SK-N-MC (cell line): ENCODE results near the gene ATXN1.

ENCODE experiments used
- DNase-seq: peaks from one replicate; pipeline ENCODE4 v3.0.0-alpha.2; 2011; ENCODE audit warnings: low read depth, low spot score
- H3K27ac ChIP-seq: fragments of 200-600 bp; sonication (generic); 2 replicates; pipeline ENCODE4 v1.5.1; 2016; ENCODE audit warnings: mixed run types
- H3K36me3 ChIP-seq: fragments of 200-600 bp; sonication (generic); 2 replicates; pipeline ENCODE4 v1.6.1; 2017; ENCODE audit warnings: antibody characterized with exemption, low read length, mixed read lengths; ENCODE audit not compliant: insufficient read depth
- H3K4me3 ChIP-seq: fragments of 200-600 bp; sonication (generic); 2 replicates; pipeline ENCODE4 v1.5.1; 2016
- H3K9ac ChIP-seq: fragments of 200-600 bp; sonication (generic); 2 replicates; pipeline ENCODE4 v1.8.0; 2017; ENCODE audit warnings: mixed run types, mixed read lengths; ENCODE audit not compliant: insufficient read length
- H3K9me3 ChIP-seq: fragments of 200-600 bp; sonication (generic); 2 replicates; pipeline ENCODE4 v1.6.1; 2017; ENCODE audit warnings: low read depth, mild to moderate bottlenecking, antibody characterized with exemption, low read length, moderate library complexity, mixed read lengths
- EZH2 ChIP-seq: fragments of 200-600 bp; sonication (generic); IDR thresholded peaks from one replicate; pipeline ENCODE4 v1.6.1; 2017; ENCODE audit warnings: antibody characterized with exemption
- FOXP2 ChIP-seq: optimal IDR thresholded peaks from 2 replicates; pipeline ENCODE3; 2011; ENCODE audit warnings: mild to moderate bottlenecking, moderate library complexity; ENCODE audit not compliant: insufficient read depth; ENCODE audit errors: extremely low read length, control extremely low read depth
- POLR2AphosphoS5 ChIP-seq: IDR thresholded peaks from 2 replicates; pipeline ENCODE4 v1.6.1; 2012; ENCODE audit warnings: mild to moderate bottlenecking, low read depth, low read length, borderline replicate concordance

The ATXN1 gene

DNA sequence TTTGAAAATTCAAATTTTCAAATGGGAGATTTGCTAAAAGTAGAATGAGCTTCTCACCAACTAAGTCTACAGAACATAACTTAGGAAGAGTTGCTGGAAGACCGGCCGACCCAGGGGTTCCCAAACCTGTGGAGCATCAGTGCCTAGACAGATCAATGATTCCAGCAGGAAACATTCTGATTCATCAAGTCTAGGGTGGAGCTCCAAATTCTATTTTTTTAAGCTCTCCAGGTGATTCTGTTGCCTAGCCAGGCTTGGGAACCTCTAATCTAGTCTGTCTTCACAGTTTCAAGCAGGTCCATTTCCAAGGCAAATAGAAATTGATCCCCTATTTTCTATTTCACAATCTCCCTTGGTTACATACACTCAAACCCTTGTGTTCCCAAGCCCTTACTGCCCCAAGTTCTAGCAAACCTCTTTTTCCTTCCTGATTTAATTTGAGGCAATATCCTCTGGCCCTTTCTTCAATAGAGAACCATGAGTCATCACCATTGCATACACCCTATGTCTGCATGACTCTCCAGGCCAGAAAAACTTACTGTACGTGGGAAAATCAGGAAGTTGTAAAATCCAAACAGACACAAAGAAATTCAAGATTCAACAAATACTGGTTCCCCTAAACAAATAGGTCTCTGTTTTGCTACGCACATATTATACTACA is 8.9 kb downstream of the ATXN1 start:
- no peak for DNase-seq
- Histone ChIP-seq H3K9ac (no peak overlapping the region), H3K4me3 (no peak overlapping the region), H3K27ac (no peak overlapping the region), H3K36me3 (no peaks in the 10 kb centered on the region), H3K9me3 (no peaks in the 10 kb centered on the region)
- TF ChIP-seq FOXP2 (no peak), EZH2 (no peak), POLR2AphosphoS5 (no peak)

DNA sequence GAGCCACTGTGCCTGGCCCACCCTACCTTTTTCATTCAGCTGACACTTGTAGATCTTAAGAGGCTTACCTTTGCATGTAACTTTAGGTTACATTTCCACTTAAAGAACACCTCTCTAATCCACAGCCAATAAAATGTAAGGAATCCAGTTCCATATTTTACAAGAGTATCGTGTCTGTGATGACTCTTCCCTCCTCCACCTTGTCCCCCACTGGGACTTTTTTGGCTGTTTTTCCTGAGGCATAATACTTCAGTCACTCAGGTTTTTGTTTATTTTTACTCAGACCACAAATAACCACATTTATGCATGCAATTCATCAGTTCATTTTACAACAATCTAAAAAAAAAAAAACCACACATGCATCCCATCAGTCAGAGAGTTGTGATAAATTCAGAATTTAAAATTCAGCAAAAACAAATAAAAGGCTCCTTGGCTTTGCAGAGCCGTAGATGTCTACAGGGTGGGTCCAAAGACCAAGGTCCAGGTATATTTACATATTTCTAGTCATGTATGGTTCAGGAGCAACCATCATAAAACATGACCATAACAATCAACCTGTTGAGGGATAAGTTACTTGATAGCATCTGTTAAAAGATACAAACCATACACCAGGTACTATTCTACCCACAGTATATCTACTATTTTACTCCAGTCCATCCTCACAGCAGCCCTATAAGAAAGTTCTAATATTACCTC is 9.9 kb downstream of the ATXN1 start:
- Histone ChIP-seq H3K36me3 (no peaks in the 10 kb centered on the region), H3K27ac (no peak overlapping the region), H3K4me3 (no peak overlapping the region), H3K9ac (no peak overlapping the region), H3K9me3 (no peaks in the 10 kb centered on the region)
- DNase-seq: no peak
- TF ChIP-seq POLR2AphosphoS5: no peak
- no peak for TF ChIP-seq FOXP2
- TF ChIP-seq EZH2: no peak

DNA sequence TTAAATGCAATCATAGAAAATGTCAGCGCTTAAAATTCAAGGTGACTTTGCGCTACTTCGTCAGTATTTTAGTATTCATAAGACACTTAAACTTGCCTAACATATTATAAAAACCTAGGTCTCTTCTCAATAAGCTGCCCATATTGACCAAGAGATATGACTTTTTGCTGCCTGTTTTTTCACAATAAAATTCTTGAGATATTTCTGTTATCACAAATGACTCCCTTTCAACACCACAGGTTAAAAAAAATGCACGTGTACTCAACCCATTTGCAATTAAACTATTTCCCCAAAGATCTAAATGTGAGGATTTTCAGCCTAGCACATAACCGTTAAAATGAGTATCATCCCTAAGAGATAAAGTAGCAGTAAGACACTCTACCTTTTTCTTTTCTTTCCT is 10.7 kb downstream of the ATXN1 start:
- no peak for DNase-seq
- H3K9ac ChIP-seq: no peak overlapping the region
- no peak for TF ChIP-seq POLR2AphosphoS5
- TF ChIP-seq FOXP2: no peak
- no peak overlapping the region for H3K27ac ChIP-seq
- H3K9me3 ChIP-seq: no peaks in the 10 kb centered on the region
- H3K36me3 ChIP-seq: no peaks in the 10 kb centered on the region
- no peak overlapping the region for H3K4me3 ChIP-seq

DNA sequence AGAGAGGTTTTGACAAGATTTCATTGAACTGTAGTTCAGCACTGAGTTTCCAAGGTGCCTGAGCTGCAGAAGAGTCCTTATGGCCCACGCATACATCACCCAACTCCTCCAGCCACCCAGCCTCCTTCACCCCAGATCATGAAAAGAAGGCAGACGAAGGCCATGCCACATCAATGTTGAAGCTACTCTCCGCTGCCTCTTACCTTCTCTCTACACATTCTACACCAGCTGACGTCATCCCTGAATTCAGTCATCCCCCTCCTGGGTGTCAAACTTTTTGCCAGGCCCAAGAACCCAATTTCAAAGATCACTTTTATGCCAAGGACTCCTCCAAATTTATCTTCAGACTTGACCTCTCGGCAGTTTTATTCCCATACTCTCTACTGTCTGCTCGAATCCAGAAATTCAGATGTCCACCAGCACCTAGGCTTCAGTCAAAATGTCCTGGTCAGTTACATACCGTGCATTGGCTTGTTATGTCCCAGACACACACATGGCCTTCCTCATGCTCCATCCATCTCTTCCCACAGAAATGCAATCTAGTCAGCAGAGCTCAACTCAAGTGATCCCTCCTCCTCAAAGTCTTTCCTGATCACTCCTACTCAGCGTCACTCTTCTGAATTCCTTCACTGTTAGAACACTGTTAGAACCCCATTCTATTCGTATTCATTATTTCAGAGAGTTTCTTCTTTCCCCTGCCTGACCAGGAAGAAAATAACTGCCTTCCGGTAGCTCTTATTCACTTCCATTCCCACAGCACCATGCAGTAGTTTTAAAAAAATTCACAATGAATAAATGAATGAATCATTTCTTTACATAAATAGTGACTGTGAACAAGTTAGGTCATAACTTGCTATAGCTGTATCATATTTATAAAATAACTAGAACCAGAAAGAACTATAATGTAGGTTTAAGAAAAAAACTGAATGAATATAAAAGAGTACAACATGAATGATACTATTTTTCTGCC is 11.5 kb downstream of the ATXN1 start:
- H3K9ac ChIP-seq: no peak overlapping the region
- H3K9me3 ChIP-seq: no peaks in the 10 kb centered on the region
- DNase-seq: no peak
- TF ChIP-seq POLR2AphosphoS5: no peak
- no peak for TF ChIP-seq EZH2
- TF ChIP-seq FOXP2: no peak
- no peak overlapping the region for H3K27ac ChIP-seq
- no peaks in the 10 kb centered on the region for H3K36me3 ChIP-seq
- no peak overlapping the region for H3K4me3 ChIP-seq

DNA sequence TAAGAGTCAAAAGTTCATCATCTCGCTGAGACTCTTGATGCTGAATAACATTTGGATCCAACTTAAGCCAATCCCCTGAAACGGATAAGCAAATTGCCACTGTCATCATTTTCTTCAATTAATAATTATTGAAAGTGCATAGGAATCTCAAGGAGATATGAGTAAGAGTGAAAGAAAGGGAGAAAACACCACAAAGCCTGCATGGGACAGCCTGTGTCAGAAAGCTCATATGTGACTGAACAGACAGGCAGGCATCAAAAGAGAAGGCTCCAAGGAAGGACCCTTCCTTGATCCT is 13.3 kb downstream of the ATXN1 start:
- Histone ChIP-seq H3K9me3 (no peaks in the 10 kb centered on the region), H3K36me3 (no peaks in the 10 kb centered on the region), H3K4me3 (no peak overlapping the region), H3K9ac (no peak overlapping the region), H3K27ac (no peak overlapping the region)
- no peak for DNase-seq
- no peak for TF ChIP-seq FOXP2
- TF ChIP-seq EZH2: no peak
- TF ChIP-seq POLR2AphosphoS5: no peak

DNA sequence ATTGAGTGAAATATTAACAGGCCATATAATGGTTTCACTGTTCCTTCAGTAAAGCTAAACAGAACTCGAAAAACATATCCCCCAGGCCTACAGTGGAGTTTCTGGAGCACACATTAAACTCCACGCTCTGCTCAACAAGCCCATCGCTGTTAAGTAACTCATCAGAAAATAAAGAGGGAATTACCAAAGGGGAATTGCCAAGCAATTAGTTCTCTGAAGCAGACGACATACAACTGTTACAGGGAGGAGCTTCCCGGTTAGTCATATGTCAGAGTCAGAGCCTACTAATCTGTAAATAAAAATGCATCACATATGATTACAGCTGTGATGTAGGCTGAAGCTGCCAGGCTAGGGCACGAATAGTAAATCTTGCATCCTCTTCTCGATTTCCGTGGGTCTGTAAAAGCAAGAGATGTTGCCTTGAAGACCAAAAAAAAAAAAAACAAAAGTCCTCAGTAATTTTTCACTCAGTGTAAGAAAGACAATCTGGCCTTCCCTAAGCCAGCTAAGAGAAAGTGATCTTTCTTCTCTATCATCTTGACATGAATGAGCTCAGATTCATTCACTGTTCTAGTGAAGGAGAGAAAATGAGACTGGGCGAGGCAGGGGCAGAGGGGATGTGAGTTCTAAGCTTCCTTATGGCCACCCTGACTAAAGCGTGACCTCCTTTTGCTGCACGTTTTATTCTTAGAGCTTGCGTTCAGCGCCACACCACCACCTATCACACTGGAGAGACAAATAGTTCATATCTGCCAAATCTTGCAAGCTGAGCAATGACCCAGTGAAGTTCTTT is 13.8 kb downstream of the ATXN1 start:
- Histone ChIP-seq H3K9me3 (no peaks in the 10 kb centered on the region), H3K4me3 (no peak overlapping the region), H3K27ac (no peak overlapping the region), H3K9ac (no peak overlapping the region), H3K36me3 (no peaks in the 10 kb centered on the region)
- no peak for DNase-seq
- TF ChIP-seq POLR2AphosphoS5: no peak
- TF ChIP-seq FOXP2: no peak
- TF ChIP-seq EZH2: no peak

DNA sequence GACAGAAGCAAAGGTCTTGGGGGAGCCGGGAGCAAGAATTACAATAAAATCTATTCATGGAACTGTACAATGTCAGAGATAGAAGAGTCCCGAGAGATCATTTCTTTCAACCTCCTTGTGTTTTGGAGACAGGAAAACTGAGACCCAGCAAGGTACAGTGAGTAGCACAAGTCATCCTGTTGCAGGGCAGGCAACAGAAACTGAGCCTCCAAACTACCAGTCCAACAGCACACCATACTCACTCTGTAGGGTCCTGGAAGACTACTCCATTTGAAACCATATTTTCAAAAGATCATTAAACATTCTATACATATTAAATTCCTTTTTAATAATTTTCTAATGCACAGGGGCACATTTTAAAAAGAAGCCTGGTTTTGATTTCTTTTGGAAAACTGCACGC is 14.4 kb downstream of the ATXN1 start:
- H3K9me3 ChIP-seq: no peaks in the 10 kb centered on the region
- TF ChIP-seq EZH2 (no peak), POLR2AphosphoS5 (no peak), FOXP2 (no peak)
- no peak overlapping the region for H3K9ac ChIP-seq
- no peak overlapping the region for H3K4me3 ChIP-seq
- no peak for DNase-seq
- no peaks in the 10 kb centered on the region for H3K36me3 ChIP-seq
- H3K27ac ChIP-seq: no peak overlapping the region

DNA sequence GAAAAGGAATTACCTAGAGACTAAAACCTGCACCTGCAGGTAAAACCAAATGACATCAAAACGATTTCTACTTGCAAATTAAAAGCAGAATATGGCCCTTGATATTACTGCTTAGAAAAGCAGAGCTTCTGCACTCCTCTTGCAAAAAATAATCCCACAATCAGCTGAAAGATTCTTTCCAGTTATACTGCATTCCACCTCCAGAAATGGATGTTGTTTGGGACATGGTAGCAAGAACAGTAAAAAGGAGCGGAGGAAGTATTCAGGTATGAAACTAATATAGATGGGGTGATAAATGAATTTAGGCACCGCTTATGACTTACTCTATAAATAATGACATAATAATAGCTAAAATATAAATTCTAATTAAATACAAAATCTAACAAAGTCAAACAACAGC is 14.9 kb downstream of the ATXN1 start:
- Histone ChIP-seq H3K9me3 (no peaks in the 10 kb centered on the region), H3K36me3 (no peaks in the 10 kb centered on the region), H3K4me3 (no peak overlapping the region), H3K9ac (no peak overlapping the region), H3K27ac (no peak overlapping the region)
- TF ChIP-seq EZH2 (no peak), POLR2AphosphoS5 (no peak), FOXP2 (no peak)
- no peak for DNase-seq
